ENCODE measurements around the gene POLR2J.
A peak's percentile ranks its signal among the peaks of the same experiment; 100 is the strongest.
"Not testable (repeated sequence)": the region's sequence is repeated elsewhere in the genome, so short reads cannot be mapped to it uniquely, and the experiment has no call there.

The POLR2J gene

DNA sequence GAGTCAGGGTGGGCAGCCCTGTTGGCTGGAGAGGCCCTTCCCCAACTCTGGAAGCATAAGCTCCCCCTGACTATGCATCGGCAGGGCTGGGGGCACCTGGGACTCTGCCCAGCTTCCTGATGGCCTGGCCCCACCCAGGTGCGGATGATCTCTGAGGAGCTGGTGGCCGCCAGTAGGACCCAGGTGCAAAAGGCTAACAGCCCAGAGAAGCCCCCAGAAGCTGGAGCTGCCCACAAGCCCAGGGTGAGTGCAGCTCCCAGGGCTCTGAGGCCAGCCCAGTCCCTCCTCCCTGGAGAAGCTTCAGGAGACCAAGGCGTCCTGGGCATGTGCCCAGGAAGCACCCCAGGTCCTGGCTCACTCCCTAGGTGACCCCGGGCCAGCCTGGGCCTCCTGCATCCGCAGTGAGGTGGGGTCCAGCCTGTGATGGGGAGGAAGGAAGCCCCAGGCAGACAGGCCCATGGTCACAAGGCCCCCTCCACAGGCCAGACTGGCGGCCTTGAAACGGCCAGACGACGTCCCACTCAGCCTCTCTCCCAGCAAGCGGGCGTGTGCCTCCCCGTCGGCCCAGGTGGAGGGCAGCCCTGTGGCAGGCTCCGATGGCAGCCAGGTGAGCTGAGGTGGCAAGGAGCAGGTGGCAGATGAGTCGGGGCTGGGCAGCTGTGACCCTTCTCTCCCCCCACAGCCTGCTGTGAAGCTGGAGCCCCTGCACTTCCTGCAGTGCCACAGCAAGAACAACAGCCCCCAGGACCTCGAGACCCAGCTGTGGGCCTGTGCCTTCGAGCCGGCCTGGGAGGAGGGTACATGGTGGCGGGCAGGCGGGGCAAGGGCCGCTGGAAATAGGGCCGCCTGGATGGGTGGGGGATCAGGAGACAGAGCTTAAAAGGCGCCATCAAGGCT, 10.9 kb downstream of the POLR2J start:
- DNase-seq (ENCODE audit: low read depth in 1 of 2, low spot score in 1 of 2) = no peak

DNA sequence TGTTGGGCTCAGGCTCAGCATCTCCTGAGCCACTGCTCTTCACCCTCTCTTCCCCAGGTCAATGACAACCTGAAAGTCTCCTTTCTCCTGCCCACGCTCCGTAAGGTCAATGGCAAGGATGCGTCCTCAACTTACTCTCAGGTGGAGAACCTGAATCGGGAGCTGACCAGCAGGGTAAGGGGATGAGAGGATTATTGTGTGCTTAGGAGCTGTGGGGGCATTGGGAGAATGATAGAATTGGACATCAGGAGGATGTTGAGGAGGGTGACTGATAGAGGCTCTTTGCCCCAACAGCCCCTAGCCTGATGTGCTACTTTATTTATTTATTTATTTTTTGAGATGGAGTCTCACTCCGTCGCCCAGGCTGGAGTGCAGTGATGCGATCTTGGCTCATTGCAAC, 12.6 kb downstream of the POLR2J start:
- no peak for DNase-seq (ENCODE audit: low read depth in 1 of 2, low spot score in 1 of 2)

DNA sequence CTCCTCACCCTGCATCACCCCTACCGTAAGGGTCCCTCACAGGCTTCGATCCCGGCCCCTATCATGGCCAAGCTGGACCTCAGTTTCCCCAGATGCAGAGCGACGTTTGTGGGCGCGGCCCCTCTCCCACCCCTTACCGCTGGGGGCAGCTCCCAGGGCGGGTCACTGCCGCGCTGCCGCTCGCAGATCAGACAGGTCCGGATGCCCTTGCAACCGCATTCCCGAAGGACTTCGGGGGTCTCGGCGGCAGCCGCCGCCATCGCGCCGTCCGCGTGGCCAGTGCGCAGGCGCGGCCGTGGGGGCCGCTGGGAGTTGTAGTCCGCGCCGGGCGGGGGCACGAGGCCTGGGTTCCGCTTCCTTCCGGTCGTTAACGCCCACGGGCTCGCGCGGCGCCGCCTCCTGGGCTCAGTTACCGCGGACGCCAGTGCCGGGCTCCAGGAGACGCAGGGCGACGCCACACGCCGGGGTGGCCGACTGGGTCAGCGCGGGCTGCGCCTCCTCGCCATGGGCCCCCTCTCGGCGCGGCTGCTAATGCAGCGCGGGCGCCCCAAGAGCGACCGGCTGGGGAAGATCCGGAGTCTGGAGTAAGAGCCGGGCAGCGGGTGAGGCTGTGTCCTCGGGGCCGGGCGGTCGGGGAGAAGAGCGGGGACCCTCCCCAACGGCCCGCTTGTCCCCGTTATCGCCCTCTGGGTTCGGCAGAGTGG, 14.0 kb downstream of the POLR2J start, which contains the start of the genes ALKBH4 and LRWD1:
ALKBH4 (minus strand) TSS at position 287 of the 704 bp plus-strand sequence; CDS start at position 260, 27 bp downstream.
LRWD1 (plus strand) TSS at position 408 of the 704 bp plus-strand sequence; CDS start at position 505, 97 bp downstream.
- peak; percentile 93 to 94 for DNase-seq (ENCODE audit: low read depth in 1 of 2, low spot score in 1 of 2)

DNA sequence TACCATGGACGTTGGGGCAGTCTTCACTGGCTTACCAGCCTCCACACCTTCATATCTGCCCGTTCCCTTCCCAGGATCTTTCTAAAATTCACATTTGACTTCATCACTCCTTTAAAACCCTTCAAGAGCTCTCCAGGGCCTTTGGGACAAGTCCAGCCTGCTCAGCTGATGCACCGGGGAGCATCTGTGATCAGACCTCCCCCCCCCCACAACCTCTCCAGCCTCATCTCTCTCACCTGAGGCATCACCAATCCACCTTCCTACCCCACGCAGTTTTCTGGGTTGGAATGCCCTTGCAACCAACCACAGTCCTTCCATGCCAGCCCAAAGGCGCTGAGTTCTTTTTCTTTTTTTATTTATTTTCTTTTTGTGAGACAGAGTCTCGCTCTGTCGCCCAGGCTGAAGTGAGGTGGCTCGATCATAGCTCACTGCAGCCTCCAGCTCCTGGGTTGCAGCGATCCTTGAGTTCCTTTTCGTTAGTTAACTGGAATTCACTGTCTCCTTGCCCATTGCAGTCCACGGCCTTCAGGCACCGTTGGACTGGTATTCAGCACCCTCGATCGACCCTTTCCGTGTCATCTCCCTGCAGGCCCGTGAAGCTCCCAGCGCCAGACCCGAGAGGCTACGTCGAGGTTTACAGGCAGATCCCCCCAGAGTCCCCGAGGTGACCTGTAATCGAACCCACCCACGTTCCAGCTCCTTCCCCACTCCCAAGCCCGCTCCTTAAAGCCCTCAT, 14.7 kb downstream of the POLR2J start:
- DNase-seq (ENCODE audit: low read depth in 1 of 2, low spot score in 1 of 2) = no peak

DNA sequence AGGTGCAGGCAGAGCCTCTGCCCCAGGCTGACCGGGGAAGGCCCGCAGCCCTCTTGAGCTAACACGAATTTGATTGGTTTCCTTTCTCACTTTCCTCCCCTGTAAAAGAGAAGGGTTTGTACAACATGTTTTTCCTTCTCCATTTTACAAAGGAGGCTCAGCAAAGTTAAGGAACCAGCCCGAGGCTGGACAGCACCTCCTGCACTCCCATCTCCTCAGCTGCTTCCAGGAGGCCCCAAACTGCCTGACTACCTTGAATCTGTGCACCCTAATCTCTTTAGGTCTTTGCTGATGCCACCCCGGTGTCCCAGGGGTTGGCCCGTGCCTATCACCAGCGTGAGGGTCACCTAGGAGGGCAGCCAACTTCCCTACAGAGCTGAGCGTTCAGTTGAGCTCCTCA, 18.3 kb downstream of the POLR2J start:
- DNase-seq (ENCODE audit: low read depth in 1 of 2, low spot score in 1 of 2) = no peak

DNA sequence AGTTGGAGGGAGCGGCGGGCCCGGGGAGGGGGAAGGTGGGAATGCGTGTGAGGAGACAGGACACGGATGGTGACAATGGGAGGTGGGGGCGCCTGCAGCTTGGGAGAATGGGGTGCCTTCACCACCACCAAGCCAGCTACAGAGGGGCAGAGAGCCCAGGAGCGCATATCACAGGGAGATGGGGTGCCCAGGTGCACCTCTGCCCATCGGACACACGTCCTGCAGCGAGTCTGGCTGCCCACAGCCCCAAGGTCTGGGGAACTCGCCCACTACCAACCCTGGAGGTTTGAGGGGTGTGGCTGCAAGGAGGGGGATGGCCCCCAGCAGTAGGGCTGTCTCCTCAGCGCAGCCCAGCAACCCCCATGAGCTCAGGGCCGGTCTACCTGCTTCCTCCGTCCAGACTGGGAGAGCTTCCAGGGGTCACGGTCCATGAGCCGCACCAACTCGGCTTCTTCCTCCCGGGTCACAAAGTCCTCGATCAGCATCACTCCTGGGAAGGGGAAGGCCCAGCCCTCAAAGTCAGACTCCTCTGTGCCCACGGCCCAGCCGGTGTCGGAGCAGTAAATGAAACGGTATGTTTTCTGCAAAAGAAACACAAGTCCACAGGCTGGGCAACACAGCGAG, 19.4 kb downstream of the POLR2J start:
- DNase-seq (ENCODE audit: low read depth in 1 of 2, low spot score in 1 of 2) = no peak

DNA sequence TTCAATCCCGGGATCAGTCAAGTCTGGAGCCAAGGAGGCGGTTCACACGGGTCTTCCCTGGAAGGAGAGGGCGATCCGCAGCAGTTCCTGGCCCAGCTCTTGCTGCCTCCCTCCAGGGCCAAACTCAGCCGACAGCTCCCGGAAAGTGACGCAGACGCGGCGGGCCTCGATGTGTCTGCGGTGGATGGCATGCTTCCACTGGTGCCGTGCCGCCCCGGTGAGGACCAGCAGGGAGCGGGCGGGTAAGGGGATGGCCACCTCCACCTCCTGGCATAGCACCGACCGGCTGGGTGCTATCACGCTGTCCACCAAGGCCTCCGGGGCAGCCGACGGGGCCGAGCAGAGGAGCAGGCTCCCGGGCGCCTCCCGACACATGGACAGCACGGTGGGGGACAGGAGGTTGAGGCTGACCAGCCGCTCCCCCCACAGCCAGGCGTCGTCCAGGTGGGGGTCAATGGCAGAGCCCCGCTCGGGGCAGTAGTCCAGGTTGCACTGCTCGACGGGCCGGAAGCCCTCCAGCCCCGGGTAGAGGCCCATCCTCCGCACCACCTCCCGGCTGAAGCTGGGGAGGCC, 21.3 kb downstream of the POLR2J start:
- no peak for DNase-seq (ENCODE audit: low read depth in 1 of 2, low spot score in 1 of 2)

DNA sequence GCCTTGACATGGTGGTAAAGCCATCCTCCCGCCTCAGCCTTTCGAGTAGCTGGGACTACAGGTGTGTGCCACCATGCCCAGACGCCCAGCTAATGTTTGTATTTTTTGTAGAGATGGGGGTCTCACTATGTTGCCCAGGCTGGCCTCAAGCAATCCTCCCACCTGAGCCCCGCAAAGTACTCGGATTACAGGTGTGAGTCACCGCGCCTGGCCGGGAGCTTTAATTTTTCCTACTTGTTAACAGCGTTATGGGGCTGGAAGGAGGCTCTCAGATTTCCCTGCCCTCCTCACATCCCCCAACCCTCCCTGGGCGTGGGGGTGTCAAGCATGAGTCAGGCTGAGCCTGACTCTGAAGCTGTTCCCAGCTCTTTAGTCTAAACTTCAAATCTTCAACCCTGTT, 22.4 kb downstream of the POLR2J start:
- no peak for DNase-seq (ENCODE audit: low read depth in 1 of 2, low spot score in 1 of 2)

DNA sequence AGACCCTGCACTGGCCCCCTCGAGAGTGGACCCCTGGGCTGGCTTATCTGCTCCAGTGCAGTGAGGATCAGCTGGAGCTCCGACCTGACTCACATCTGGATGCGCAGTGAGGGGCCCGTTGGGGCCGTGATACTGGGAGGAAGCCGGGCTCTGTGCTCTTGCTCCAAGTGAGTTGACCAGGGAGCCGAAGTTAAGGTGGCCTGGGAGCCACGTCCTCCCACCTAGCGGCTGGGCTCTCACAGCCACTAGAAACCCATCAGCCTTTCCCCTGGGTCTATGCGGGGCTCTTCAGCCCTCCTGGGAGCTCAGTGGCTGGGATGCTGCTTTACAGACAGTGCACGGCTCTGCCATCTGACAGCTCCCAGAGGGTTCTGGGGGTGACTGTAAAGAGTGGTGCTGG, 23.1 kb downstream of the POLR2J start:
- DNase-seq (ENCODE audit: low read depth in 1 of 2, low spot score in 1 of 2) = no peak

DNA sequence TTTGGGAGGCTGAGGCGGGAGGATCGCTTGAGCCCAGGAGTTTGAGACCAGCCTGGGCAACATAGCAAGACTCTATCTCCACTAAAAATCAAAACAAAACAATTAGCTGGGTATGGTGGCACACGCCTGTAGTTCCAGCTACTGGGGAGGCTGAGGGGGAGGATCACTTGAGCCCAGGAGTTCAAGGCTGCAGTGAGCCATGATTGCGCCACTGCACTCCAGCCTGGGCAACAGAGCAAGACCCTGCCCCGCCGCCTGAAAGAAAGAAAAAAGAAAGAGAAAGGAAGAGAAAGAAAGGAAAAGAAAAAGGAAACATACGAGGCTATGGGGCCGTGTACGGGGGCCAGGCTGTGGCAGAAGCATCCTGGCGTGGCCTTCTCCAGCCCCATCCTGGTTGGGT, 23.8 kb downstream of the POLR2J start:
- not testable (repeated sequence) for DNase-seq (ENCODE audit: low read depth in 1 of 2, low spot score in 1 of 2)

DNA sequence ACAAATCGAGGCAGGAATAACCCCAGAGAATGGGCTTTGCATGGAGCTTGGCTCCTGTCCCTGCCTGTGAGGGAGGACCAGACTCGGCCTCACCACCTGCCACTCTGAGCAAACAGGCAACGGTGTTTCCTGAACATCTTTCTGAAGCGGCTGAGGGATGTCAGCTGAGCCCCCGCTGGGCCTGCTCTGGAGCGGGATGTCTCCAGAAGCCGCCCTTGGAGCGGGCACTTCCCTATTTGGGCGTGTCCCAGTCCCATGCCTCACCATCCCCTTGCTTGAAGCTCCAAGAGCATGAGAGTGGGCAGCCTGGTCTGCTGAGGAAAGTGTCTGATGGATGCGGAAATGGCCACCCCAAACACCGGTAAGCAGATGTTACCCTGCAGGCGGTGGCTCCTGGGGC, 24.3 kb downstream of the POLR2J start:
- DNase-seq (ENCODE audit: low read depth in 1 of 2, low spot score in 1 of 2) = no peak

DNA sequence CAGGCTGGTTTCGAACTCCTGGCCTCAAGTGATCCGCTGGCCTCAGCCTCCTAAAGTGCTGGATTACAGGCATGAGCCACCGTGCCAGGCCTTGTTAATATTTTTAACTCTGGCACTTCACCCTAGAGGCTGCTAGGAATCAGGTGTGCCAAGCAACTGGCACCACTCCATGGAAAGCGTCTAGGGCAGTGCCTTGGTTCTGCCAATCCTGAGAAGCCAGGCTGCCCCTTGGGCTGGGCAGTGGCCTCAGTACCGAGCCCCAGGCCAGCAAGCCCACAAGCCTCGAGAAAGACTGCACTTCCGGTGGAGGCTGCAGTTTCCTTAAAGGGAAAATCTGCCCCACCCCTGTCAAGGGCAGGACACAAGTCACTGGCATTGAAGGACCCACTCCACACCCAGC, 25.4 kb downstream of the POLR2J start:
- no peak for DNase-seq (ENCODE audit: low read depth in 1 of 2, low spot score in 1 of 2)

DNA sequence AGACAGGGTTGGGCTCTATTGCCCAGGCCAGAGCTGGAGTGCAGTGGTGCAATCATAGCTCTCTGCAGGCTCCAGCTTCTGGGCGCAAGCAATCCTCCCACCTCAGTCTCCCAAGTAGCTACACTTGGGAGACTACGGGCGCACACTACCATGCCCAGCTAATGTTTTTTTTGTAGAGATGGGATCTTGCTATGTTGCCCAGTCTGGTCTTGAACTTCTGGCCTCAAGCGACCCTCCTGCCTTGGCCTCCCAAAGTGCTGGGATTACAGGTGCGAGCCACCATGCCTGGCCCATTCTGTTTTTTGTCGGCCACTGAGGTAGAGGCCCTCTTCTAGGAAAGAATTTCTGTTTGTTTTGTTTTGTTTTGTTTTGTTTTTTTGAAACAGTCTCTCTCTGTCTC, 26.3 kb downstream of the POLR2J start:
- DNase-seq (ENCODE audit: low read depth in 1 of 2, low spot score in 1 of 2) = no peak

DNA sequence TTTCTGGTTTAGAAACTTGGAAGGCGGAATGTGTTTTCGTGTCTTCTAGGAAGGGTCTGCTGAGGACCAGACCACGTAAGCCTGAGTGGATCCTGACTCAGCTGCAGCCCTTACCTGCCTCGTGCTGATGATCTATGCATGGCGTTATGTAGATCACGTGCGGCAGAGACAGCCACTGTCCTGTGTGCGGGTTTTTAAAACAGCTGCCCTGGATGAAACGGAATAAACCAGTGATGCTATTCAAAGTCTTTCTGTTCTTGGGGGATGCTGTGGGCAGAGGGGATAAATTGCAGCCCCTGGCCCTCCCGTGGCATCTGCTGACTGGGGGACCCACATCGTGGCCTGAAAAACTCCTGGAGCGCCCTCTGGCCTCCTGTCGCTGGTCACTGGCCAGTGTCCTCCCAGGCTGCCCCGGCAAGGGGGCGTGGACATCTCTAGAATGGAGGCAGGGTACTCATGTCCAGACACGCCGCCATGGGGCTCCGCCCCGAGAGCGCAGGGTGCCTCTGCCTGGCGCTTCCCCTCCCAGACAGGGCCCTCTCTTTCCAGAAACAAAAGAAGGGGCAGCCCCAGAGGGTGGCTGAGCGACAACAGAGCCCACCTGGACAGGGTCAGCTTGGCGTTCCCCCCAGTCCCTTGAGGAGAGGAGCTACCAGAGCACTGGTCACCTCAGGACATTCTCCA, 27.2 kb downstream of the POLR2J start:
- DNase-seq (ENCODE audit: low read depth in 1 of 2, low spot score in 1 of 2) = no peak

DNA sequence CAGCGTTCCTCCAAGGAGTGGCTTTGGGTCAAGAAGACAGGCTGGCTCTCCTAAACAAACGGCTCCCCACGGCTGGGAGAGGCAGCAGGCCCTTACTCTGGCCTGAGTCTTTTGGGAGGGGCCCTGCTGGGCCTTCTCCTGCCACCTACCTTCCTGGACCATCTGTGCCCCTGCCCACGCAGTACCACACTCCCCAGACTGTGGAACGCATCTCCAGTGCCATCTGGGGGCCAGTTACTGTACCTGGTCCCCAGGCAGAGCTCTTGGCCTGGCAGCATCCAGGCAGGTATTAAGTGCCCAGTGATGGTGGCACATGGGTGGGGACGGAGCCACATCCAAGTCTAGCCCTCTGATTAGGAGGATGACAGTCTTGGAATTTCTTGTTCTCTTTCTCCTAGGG, 28.5 kb downstream of the POLR2J start:
- DNase-seq (ENCODE audit: low read depth in 1 of 2, low spot score in 1 of 2) = no peak

DNA sequence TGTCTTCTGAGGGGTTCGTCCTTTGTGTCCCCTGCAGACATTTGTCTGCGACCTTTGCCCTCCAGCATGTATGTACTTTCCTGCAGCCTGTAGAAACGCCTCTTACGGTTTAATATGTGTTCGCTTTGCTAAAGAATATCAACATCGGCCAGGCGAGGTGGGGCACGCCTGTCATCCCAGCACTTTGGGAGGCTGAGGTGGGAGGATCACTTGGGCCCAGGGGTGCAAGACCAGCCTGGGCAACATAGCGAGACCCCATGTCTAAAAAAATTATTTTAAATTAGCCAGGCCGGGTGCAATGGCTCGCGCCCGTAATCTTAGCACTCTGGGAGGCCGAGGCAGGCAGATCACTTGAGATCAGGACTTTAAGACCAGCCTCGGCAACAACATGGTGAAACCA, 29.6 kb downstream of the POLR2J start:
- DNase-seq (ENCODE audit: low read depth in 1 of 2, low spot score in 1 of 2) = no peak

DNA sequence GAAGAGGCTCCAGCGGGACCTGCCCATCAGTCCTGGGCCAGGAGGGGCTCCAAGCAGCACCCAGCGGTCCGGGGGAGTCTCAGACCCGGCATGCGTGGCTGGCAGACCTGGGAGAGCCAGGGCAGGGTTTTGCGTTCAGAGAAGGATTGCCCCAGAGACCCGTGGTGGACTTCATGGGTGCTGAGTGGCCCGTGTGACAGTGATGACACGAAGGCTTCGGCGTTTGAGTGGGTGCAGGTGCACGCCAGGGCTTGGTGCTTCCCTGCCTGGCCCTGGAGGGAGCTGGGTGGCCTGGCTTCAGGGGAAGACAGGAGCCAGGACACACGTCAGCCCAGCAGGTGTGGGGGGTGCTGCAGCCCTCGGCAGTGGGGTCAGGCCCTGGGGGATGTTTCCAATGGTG, 31.4 kb downstream of the POLR2J start:
- no peak for DNase-seq (ENCODE audit: low read depth in 1 of 2, low spot score in 1 of 2)

DNA sequence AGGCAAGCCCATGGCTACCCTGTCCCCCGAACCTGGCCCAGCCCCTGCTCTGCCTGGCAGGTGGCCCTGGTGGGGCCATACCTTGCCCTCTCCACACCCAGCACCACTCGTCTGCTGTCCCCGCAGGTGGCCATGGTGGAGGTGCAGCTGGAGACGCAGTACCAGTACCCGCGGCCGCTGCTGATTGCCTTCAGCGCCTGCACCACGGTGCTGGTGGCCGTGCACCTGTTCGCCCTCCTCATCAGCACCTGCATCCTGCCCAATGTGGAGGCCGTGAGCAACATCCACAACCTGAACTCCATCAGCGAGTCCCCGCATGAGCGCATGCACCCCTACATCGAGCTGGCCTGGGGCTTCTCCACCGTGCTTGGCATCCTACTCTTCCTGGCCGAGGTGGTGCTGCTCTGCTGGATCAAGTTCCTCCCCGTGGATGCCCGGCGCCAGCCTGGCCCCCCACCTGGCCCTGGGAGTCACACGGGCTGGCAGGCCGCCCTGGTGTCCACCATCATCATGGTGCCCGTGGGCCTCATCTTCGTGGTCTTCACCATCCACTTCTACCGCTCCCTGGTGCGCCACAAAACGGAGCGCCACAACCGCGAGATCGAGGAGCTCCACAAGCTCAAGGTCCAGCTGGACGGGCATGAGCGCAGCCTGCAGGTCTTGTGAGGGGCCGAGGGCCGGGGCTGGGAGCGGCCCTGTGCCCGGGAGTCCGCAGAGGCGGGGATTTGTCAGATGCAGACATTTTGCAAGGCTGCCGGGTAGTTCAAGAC, 32.1 kb downstream of the POLR2J start:
- no peak for DNase-seq (ENCODE audit: low read depth in 1 of 2, low spot score in 1 of 2)

DNA sequence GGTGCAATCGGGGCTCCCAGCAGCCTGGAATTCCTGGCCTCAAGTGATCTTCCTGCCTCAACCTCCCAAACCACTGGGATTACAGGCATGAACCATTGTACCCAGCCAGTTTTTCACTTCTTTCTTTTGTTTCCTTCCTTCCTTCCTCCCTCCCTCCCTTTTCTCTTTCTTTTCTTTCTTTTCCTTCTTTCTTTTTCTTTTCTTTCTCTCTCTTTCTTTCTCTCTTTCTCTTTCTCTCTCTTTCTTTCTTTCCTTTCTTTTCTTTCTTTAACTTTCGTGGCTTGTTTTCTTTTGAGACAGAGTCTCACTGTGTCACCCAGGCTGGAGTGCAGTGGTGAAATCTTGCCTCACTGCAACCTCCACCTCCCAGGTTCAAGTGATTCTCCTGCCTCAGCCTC, 33.0 kb downstream of the POLR2J start:
- DNase-seq (ENCODE audit: low read depth in 1 of 2, low spot score in 1 of 2) = no peak
